Ishikawa (cell line): ENCODE measurements around the gene INPP5E.

Source experiments
- EGR1 ChIP-seq: IDR thresholded peaks from 2 replicates; pipeline ENCODE4 v1.6.1; 2012
- EP300 ChIP-seq: IDR thresholded peaks from 2 replicates; pipeline ENCODE4 v1.6.1; 2012; ENCODE audit warnings: borderline replicate concordance
- FOXM1 ChIP-seq: IDR thresholded peaks from 2 replicates; pipeline ENCODE4 v1.6.1; 2012; ENCODE audit warnings: low read depth, borderline replicate concordance
- MAX ChIP-seq: IDR thresholded peaks from 2 replicates; pipeline ENCODE4 v1.6.1; 2012
- RAD21 ChIP-seq: IDR thresholded peaks from 2 replicates; pipeline ENCODE4 v1.6.1; 2012; ENCODE audit warnings: low read depth
- REST ChIP-seq: IDR thresholded peaks from 2 replicates; pipeline ENCODE4 v1.6.1; 2012; ENCODE audit warnings: low read depth, mild to moderate bottlenecking
- TCF12 ChIP-seq: IDR thresholded peaks from 2 replicates; pipeline ENCODE4 v1.6.1; 2012; ENCODE audit warnings: low read depth
- ZBTB7A ChIP-seq: IDR thresholded peaks from 2 replicates; pipeline ENCODE4 v1.6.1; 2012; ENCODE audit warnings: low read depth

- TF ChIP-seq ZBTB7A = no peak
- TF ChIP-seq EP300 = no peak
- no peak for TF ChIP-seq MAX
- TF ChIP-seq TCF12 = 0 out of 2 replicates have a peak, but pooled peaks have one; percentile 14
- TF ChIP-seq REST = no peak
- TF ChIP-seq EGR1 = no peak
- TF ChIP-seq RAD21 = peak; percentile 99
- no peak for TF ChIP-seq FOXM1
These were observed 48.9 kb upstream of the INPP5E start for GRCh38 chr9:136488247-136489214.
